Stimulated activated naive CD8-positive, alpha-beta T cell treated with anti-CD3 and anti-CD28 coated beads, Interleukin-15, amount 100 ng/mL, for 72 hours (primary cell): ENCODE results near the gene EIF3A.
A peak's percentile ranks its signal among the peaks of the same experiment; 100 is the strongest.

Source experiments
- ATAC-seq: fragments of 150-1000 bp; cut with Tn5 transposase; 2 replicates; pipeline ENCODE4 v1.10.0; 2021; ENCODE audit warnings: mild to moderate bottlenecking, moderate library complexity
- DNase-seq, 2 donors: peaks; one replicate each; pipeline ENCODE4 v3.0.0; 2021 to 2022
- H3K27ac Mint-ChIP-seq, 2 donors: one replicate each; pipeline ENCODE4 v1.8.0; 2022; ENCODE audit warnings: mild to moderate bottlenecking in 2 of 2, mixed read lengths in 2 of 2, moderate library complexity in 2 of 2
- H3K27me3 Mint-ChIP-seq: one replicate; pipeline ENCODE4 v1.8.0; 2022; ENCODE audit warnings: mixed read lengths
- H3K4me1 Mint-ChIP-seq: one replicate; pipeline ENCODE4 v1.8.0; 2022; ENCODE audit warnings: mild to moderate bottlenecking, mixed read lengths
- H3K4me3 Mint-ChIP-seq, 2 donors: one replicate each; pipeline ENCODE4 v1.8.0; 2022; ENCODE audit warnings: mild to moderate bottlenecking in 2 of 2, mixed read lengths in 2 of 2, moderate library complexity in 1 of 2
- H3K9me3 Mint-ChIP-seq, 2 donors: one replicate each; pipeline ENCODE4 v1.8.0; 2022; ENCODE audit warnings: mixed read lengths in 2 of 2

The EIF3A gene

DNA sequence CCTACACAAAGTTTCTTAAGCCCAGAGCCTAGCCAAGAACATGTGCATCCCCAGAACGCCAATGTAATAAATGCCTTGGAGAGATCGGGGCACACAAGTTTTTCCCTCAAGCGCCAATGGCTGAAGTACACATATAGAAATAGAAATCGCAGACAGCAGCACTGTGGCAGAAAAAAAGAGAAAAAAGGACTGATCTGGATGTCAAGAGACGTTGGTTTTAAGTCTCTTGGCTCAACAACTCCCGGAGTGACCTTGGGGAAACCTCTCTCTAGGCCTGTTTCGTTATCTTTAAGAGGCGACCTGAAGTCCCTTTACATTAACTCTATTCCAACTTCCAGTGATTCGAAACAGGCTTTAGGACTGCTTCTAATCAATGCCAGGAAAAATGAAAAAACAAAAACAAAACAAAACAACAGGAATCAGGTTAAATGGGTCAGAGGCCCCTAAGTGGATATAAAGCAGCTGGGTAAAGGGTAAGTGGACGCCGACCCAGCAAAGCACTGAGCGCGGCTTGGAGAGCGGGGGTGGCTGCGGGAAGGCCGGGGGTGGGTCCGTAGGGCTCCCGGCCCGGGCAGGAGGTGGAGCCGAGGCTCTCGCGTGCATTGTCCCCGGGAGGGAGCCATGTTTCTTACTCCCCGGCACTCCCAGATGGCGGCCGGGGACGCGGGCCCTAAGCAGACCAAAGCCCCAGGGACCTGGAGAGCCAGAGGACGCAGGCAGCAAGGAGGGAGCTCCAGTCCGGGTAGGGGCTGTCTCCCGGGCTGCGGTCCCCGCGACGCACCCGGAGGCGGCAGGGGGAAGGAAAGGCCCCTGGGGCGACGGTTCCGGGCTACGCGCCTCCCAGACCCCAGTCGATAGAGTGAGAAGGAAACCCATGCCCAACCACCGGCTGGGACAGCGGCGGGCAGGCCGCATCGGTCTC lies 757 bp downstream of the EIF3A start:
- no peaks in the 10 kb centered on the region for H3K27me3 Mint-ChIP-seq

DNA sequence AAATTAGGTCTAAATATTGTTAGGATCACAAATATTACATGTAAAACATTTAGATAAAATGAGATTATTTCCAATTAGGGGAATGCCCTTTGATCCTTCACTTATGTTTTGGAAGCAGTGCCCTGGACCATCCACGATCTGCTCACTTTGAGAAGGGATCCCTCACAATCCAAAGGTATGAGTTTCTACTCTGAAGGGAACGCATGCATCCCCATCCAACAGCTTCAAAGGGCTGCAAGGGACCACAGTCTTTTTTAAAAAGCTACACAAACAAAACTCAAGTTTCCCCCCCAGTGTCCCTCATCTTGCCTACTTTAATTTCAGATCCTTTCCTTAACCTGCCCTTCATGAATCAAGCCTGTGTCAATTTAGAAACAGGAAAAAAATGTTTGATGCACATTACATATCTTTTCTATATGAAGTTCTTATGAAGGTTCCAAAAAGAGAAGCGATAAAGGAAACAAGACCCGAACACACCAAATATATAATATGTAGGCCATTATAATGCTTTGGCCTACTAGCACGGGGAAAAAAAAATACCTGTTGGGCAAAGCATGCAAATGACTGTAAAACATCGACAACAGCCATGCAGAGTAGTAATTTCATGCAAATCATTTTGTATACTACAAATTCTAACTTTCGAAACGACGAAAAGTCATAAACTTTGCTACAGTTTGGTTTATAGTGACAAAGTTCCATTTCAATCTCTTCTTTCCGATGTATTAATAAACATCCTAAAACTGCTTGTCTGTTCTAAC lies 2.0 kb downstream of the EIF3A start:
- DNase-seq (no peak), ATAC-seq (no peak)
- Mint-ChIP-seq H3K27ac (peak overlapping the region in 1 of 2 donors; percentile 36), H3K4me3 (peak overlapping the region; percentile 91 to 98), H3K9me3 (no peaks in the 10 kb centered on the region), H3K4me1 (peaks cover 48% of the 10 kb centered on the region), H3K27me3 (no peaks in the 10 kb centered on the region)

More for the DNA sequence above, 757 bp downstream of the EIF3A start:
- peak overlapping the region; percentile 98 to 99 for H3K27ac Mint-ChIP-seq
- peak; percentile 65 to 74 for DNase-seq
- H3K4me3 Mint-ChIP-seq: peak overlapping the region; percentile 91 to 98
- H3K4me1 Mint-ChIP-seq: peaks cover 44% of the 10 kb centered on the region
- peak; percentile 80 for ATAC-seq
- no peaks in the 10 kb centered on the region for H3K9me3 Mint-ChIP-seq

DNA sequence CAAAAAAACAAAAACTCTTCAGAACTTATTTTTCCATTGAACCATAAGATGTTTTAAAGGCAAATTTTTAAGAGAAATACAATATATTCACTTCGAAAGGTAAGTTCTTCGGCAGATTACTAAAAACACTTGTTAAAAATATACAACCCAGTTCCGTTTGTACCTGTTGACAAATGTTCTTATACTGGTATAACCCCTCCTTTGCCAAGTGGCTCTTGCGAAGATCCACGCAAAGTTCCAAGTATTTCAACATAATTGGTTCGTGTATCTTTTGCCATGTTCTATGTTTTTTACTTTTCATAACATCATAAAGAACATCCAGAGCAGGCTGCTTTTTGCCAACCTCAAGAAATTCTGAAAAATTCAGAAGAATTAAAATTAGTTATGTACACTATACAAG lies 7.0 kb downstream of the EIF3A start:
- H3K4me1 Mint-ChIP-seq: peaks cover 38% of the 10 kb centered on the region
- no peak overlapping the region for H3K4me3 Mint-ChIP-seq
- peak overlapping the region in 1 of 2 donors; percentile 31 for H3K27ac Mint-ChIP-seq
- H3K9me3 Mint-ChIP-seq: no peaks in the 10 kb centered on the region
- H3K27me3 Mint-ChIP-seq: no peaks in the 10 kb centered on the region
- no peak for DNase-seq
- no peak for ATAC-seq

DNA sequence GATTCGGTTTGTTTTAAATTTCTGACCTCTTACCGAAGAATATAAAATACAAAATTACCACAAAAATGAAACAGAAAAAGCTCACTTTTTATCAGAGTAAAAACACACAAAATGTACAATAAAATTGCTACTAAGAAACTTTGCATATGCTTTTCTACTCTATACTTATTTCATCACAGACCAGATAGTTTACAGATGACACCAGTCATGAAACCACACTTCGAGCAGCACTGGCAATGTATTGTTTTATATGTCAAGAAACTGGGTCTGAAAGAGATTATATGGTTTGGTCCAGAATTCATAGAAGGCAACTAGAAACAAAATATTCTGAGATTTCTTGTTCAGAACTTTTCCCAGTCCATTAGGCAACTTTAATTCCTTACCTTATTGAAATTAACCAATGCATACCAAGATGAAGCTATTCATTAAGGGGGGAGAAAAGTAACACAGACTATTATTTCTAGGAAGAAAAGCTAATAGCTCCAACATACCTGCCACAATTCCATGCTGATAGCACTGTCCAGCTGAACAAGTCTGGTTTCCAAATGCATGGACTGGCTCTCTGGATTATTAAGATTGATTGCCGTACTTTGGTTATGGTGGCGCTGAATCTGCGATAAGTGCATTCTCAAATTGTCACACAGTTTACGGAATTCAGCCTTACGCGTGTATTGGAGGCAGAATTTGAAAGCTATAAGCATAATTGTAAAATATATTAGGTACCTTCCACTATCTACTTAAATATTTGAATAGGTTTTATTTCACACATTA lies 10.0 kb downstream of the EIF3A start:
- no peaks in the 10 kb centered on the region for H3K9me3 Mint-ChIP-seq
- DNase-seq (no peak), ATAC-seq (no peak)
- peaks cover 18% of the 10 kb centered on the region for H3K4me1 Mint-ChIP-seq
- H3K4me3 Mint-ChIP-seq: no peak overlapping the region
- H3K27me3 Mint-ChIP-seq: no peaks in the 10 kb centered on the region
- H3K27ac Mint-ChIP-seq: no peak overlapping the region

DNA sequence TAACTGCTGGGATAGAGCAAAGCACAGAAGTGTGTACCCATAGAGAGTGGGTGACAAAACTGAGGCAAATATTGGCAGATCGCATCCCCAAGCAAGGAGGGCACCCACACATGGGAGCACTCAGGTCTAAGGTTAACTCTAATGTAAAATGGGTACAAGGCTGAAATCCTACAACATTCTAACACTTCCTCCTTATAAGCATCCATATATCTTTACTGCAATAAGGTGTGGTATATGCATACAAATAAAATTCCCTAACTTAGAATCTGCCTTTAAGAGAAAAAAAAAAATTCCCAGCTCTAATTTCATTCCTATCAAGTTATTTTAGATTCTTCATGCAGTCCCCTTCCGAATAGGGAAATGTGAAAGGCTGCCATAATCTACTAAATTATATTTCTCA lies 18.7 kb downstream of the EIF3A start:
- peak overlapping the region in 1 of 2 donors; percentile 13 for H3K27ac Mint-ChIP-seq
- H3K27me3 Mint-ChIP-seq: no peaks in the 10 kb centered on the region
- H3K4me1 Mint-ChIP-seq: peaks cover 11% of the 10 kb centered on the region
- no peak for ATAC-seq
- no peak for DNase-seq
- no peaks in the 10 kb centered on the region for H3K9me3 Mint-ChIP-seq
- H3K4me3 Mint-ChIP-seq: no peak overlapping the region

DNA sequence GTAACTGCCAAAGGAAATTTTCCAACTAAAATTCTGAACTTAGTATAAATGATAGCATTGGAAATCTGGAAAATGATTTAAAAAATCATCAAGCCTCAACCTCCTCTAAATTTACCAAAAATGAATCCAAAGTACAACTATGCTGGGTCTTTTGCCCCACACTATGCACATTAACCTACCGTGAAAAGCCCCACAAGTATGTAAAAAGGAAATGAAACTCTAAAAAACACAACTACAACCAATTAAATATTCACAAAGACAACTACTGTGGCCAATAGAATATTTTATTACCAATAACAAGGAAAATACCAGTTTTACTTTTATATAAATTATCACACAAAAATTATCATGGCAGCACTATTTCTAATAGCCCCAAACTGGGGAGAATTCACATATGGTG lies 19.3 kb downstream of the EIF3A start:
- peaks cover 11% of the 10 kb centered on the region for H3K4me1 Mint-ChIP-seq
- H3K27ac Mint-ChIP-seq: no peak overlapping the region
- no peak overlapping the region for H3K4me3 Mint-ChIP-seq
- H3K9me3 Mint-ChIP-seq: no peaks in the 10 kb centered on the region
- no peaks in the 10 kb centered on the region for H3K27me3 Mint-ChIP-seq
- no peak for DNase-seq
- no peak for ATAC-seq

DNA sequence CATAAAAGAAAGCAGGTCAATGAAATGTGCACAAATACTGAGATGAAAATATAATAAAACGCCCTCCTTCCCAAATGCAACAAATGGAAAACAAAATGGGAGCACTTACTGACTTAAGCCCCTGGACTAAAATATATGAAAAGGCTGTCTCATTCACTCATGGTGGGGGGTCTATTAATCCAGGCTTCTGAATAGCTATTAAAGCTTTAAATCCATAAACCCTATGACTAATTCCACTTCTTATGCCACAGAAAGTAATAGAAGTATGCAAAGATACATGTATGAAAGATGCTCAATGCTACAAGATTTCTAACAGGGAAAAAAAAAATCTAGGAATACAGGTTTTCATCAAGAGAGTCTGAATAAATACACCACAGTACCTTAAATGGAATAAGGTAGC lies 20.5 kb downstream of the EIF3A start:
- ATAC-seq (no peak), DNase-seq (no peak)
- no peak overlapping the region for H3K4me3 Mint-ChIP-seq
- H3K27ac Mint-ChIP-seq: no peak overlapping the region
- peaks cover 9% of the 10 kb centered on the region for H3K4me1 Mint-ChIP-seq
- no peaks in the 10 kb centered on the region for H3K9me3 Mint-ChIP-seq
- no peaks in the 10 kb centered on the region for H3K27me3 Mint-ChIP-seq

DNA sequence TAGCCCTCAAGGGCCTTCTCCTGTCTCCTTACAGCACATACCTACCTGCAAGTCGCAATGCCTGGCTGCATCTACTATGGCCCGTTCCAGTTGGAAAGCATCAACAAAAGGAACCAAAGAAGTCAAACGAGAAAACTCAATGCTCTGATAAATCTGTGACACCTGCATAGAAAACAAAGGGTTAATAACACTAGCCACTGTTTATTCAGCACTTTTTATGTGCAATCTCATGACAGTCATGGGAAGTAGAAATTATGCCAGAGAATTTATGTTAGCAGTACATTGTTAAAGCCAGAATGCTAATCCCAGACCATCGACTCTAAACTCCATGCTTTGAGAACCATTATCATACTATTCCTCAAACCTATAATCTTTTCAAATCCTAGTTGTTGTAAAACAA lies 21.1 kb downstream of the EIF3A start:
- Mint-ChIP-seq H3K27me3 (no peaks in the 10 kb centered on the region), H3K27ac (no peak overlapping the region), H3K4me3 (no peak overlapping the region), H3K9me3 (no peaks in the 10 kb centered on the region), H3K4me1 (peaks cover 4% of the 10 kb centered on the region)
- no peak for ATAC-seq
- DNase-seq: no peak

DNA sequence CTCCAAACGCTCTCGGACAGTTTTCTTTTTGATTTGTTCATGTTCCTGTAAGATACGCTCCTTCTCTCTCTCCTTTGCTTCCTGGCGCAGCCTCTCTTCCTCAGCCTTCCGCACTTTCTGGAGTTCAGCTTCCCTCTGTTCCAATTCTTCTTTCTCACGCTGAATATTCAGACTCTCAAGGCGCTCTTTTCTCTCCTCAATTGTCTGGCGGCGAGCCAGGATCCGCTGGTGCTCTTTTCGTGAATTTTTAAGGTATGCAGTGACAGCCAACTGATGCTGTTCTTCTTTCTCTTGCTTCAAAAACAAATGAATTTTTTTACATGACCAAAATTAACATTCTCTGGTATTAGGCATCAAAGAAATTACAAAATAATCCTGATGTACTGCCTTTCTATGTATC lies 22.6 kb downstream of the EIF3A start:
- no peak overlapping the region for H3K27ac Mint-ChIP-seq
- DNase-seq (no peak), ATAC-seq (no peak)
- H3K4me3 Mint-ChIP-seq: no peak overlapping the region
- no peaks in the 10 kb centered on the region for H3K9me3 Mint-ChIP-seq
- H3K4me1 Mint-ChIP-seq: peaks cover 4% of the 10 kb centered on the region
- no peaks in the 10 kb centered on the region for H3K27me3 Mint-ChIP-seq

DNA sequence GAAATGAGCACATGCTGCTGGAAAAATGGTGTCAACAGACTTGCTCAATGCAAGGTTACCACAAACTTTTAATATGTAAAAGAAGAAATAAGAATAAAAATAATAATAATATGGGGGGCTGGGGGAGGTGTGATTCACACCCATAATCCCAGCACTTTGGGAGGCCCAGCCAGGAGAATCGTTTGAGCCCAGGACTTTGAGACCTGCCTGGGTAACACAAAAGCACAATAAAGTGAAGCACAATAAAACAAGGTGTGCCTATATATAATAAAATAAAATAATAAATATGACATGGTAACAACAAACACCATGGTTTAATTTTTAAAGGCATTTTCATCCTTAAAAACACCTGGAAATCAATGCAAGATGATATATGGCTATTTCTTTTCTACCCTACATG lies 25.1 kb downstream of the EIF3A start:
- Mint-ChIP-seq H3K4me3 (no peak overlapping the region), H3K9me3 (no peaks in the 10 kb centered on the region), H3K4me1 (no peaks in the 10 kb centered on the region), H3K27ac (no peak overlapping the region), H3K27me3 (no peaks in the 10 kb centered on the region)
- ATAC-seq: no peak
- no peak for DNase-seq

DNA sequence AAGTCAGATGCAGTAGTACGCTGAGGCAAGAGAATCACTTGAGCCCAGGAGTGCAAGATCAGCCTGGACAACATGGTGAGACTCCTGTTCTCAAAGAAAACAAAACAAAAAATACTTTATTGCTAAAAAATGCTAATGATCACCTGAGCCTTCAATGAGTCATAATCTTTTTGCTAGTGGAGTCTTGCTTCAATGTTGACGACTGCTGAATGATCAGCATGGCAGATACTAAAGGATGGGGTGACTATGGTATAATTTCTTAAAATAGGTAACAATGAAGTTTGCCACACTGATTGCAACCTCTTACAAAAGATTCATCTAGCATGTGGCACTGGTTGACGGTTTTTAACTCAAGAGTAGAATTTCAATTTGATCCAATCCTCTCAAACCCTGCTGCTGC lies 28.8 kb downstream of the EIF3A start:
- Mint-ChIP-seq H3K9me3 (no peaks in the 10 kb centered on the region), H3K4me3 (no peak overlapping the region), H3K27me3 (no peaks in the 10 kb centered on the region), H3K27ac (no peak overlapping the region), H3K4me1 (no peaks in the 10 kb centered on the region)
- no peak for ATAC-seq
- no peak for DNase-seq

DNA sequence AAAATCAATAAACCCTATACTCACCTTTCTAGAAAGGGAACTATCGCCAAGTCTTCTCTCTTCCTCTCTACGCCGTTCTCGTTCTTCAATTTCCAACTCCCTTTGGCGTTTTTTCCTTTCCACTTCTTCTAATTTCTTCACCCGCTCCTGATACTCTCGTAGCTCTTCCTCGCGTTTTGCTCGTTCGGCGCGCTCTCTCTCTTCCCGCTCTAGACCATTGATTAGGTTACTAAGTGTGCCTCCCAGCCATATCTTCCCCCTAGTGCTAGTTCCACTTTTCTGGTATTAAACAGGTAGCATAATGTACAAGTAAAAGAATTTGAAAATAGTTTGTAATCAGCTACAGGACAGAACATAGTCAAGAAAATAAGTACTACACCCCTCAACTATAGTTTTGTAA lies 30.8 kb downstream of the EIF3A start:
- DNase-seq (no peak), ATAC-seq (no peak)
- peaks cover 5% of the 10 kb centered on the region for H3K4me1 Mint-ChIP-seq
- no peak overlapping the region for H3K27ac Mint-ChIP-seq
- no peaks in the 10 kb centered on the region for H3K9me3 Mint-ChIP-seq
- H3K4me3 Mint-ChIP-seq: no peak overlapping the region
- no peaks in the 10 kb centered on the region for H3K27me3 Mint-ChIP-seq

DNA sequence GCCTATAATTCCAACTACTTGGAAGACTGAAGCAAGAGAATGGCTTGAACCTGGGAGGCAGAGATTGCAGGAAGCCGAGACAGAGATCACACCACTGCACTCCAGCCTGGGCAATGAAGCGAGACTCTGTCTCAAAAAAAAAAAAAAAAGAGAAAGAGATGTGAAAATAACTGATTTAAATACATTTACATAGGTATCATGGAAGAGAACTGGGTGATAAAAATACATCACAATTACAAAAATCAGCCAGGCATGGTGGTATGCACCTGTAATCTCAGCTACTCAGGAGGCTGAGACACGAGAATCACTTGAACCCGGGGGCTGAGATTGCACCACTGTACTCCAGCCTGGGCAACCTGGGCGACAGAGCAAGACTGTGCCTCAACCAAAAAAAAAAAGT lies 31.3 kb downstream of the EIF3A start:
- no peak overlapping the region for H3K27ac Mint-ChIP-seq
- ATAC-seq (no peak), DNase-seq (no peak)
- H3K27me3 Mint-ChIP-seq: no peaks in the 10 kb centered on the region
- H3K4me3 Mint-ChIP-seq: no peak overlapping the region
- peaks cover 5% of the 10 kb centered on the region for H3K4me1 Mint-ChIP-seq
- no peaks in the 10 kb centered on the region for H3K9me3 Mint-ChIP-seq

DNA sequence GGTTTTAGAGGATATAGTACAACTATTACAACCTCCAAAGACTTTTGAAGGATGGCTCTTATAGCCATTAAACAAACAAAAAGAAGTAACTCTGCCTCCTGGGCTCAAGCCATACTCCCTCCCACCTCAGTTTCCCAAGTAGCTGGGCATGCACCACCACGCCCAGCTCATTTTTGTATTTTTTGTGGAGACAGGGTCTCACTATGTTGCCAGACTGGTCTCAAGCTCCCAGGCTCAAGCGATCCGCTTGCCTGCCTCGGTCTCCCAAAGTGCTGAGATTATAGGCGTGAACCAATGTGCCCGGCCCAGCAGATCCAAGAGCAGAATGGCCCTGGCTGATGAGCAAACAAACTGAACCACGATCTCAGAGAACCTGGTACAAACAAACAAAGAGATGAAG lies 35.1 kb downstream of the EIF3A start:
- Mint-ChIP-seq H3K9me3 (no peaks in the 10 kb centered on the region), H3K27ac (no peak overlapping the region), H3K27me3 (no peaks in the 10 kb centered on the region), H3K4me3 (no peak overlapping the region), H3K4me1 (peaks cover 12% of the 10 kb centered on the region)
- no peak for ATAC-seq
- no peak for DNase-seq

DNA sequence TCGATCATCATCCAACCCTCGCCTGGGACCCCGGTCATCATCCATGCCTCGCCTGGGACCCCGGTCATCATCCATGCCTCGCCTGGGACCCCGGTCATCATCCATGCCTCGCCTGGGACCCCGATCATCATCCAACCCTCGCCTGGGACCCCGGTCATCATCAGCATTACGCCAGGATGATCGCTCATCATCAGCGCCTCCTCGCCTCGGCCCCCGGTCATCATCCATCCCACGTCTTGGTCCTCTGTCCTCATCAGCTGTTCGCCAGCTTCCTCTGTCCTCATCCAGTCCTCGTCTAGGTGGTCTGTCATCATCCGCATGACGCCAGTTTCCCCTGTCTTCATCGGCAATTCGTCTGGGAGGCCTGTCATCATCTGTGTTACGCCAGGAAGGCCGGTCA lies 38.4 kb downstream of the EIF3A start:
- H3K27ac Mint-ChIP-seq: peak overlapping the region in 1 of 2 donors; percentile 89
- no peak overlapping the region for H3K4me3 Mint-ChIP-seq

DNA sequence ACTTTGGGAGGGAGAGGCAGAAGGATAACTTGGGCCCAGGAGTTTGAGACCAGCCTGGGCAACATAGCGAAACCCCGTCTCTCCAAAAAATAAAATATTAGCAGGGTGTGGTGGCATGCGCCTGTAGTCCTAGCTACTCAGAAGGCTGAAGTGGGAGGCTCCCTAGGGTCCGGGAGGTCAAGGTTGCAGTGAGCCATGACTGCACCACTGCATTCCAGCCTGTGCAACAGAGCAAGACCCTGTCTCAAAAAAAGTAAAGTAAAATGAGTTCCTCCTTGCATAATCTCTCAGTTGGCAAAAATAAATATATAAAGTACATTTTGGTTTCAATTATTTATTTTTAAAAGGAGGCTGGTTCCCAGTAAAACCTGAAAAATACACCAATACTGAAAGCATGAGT lies 39.3 kb downstream of the EIF3A start:
- DNase-seq (no peak), ATAC-seq (no peak)
- no peak overlapping the region for H3K4me3 Mint-ChIP-seq
- no peak overlapping the region for H3K27ac Mint-ChIP-seq
- no peaks in the 10 kb centered on the region for H3K9me3 Mint-ChIP-seq
- peaks cover 19% of the 10 kb centered on the region for H3K4me1 Mint-ChIP-seq
- H3K27me3 Mint-ChIP-seq: no peaks in the 10 kb centered on the region

More for the DNA sequence above, 38.4 kb downstream of the EIF3A start:
- peaks cover 19% of the 10 kb centered on the region for H3K4me1 Mint-ChIP-seq
- H3K27me3 Mint-ChIP-seq: no peaks in the 10 kb centered on the region
- ATAC-seq: no peak
- no peaks in the 10 kb centered on the region for H3K9me3 Mint-ChIP-seq
- DNase-seq: no peak
